Measurements from ENCODE around the gene COX6A2.
"Not testable (repeated sequence)": the region's sequence is repeated elsewhere in the genome, so short reads cannot be mapped to it uniquely, and the experiment has no call there.

COX6A2 gene

DNA sequence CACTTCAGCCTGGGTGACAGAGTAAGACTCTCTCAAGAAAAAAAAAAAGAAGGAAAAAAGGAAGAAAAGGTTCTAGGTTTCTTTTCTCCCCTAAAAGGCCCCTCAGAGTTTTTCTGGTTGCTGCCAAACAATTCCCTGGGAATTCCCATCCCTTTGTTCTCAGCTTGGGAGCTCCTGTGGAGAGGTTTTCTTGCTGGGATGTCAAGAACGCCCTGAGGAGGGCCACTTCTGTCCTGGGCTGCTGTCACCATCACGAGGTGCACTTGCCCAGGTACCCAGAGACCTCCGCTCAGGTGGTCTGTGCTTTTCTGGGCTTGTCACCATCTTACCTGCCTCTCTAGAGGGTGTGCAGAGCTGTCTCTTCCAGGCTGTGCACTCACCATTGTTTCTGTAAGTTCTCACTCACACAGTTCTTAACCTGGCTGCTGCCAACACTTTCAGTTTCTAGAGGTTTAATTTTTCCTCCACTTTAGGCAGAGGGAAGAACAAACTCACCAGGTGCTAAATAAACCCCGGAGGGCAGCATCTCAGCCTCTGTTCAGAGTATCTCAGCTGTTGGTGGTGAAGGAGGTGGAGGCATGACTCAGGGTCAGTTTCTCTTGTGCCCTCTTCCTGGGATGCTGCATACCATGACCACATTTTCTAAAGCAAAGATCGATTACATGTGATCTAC, 2.4 kb upstream of the COX6A2 start:
- Mint-ChIP-seq H3K27me3 (peaks cover 1% of the 10 kb centered on the region), H3K27ac (no peak overlapping the region), H3K36me3 (ENCODE audit: low read depth) (no peaks in the 10 kb centered on the region), H3K4me1 (peaks cover 13% of the 10 kb centered on the region), H3K9me3 (no peaks in the 10 kb centered on the region), H3K4me3 (no peak overlapping the region)
- DNase-seq (no peak), ATAC-seq (peak; percentile 67)

DNA sequence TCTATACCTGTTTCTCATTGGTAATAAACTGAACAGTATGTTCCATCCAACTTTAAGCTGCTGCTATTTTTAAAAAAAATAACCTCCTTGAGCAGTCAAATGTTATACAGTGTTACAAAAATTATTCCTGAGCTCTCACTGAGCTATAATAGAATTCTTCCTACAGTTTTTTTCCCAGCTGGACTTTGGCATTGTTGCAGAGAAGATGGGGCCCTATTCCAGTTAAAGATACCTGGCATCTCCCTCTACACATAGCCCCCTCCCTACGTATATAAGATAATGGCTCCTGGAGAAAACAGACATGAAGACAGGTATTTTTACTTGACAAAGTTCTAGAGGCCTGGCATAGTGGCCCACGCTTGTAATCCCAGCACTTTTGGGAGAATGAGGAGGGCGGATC, 1.6 kb upstream of the COX6A2 start:
- no peak overlapping the region for H3K4me3 Mint-ChIP-seq
- peaks cover 7% of the 10 kb centered on the region for H3K27me3 Mint-ChIP-seq
- no peak for ATAC-seq
- no peaks in the 10 kb centered on the region for H3K9me3 Mint-ChIP-seq
- no peak for DNase-seq
- no peaks in the 10 kb centered on the region for H3K36me3 Mint-ChIP-seq (ENCODE audit: low read depth)
- no peak overlapping the region for H3K27ac Mint-ChIP-seq
- peaks cover 13% of the 10 kb centered on the region for H3K4me1 Mint-ChIP-seq

DNA sequence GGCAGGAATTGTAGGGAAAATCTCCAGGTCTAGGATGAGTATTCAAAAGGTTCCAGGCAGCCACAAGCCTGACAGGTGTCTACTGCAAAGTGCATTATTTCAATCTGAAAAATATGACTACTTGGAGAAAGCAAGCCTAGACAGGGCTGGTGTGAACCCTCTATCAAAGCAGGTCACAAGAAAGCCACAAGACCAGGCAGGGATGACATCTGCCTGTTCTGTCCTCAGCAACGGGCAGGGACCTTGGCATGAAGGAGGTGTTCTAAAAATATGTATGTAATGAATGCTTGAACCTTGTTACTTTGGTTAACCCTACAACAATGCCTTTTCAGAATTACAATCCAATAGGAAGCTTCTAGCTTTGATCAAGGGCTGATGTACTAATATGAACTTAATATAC, 1.2 kb upstream of the COX6A2 start:
- Mint-ChIP-seq H3K9me3 (no peaks in the 10 kb centered on the region), H3K36me3 (ENCODE audit: low read depth) (no peaks in the 10 kb centered on the region), H3K4me1 (peaks cover 13% of the 10 kb centered on the region), H3K27ac (no peak overlapping the region), H3K4me3 (no peak overlapping the region), H3K27me3 (peaks cover 9% of the 10 kb centered on the region)
- ATAC-seq (no peak), DNase-seq (no peak)

DNA sequence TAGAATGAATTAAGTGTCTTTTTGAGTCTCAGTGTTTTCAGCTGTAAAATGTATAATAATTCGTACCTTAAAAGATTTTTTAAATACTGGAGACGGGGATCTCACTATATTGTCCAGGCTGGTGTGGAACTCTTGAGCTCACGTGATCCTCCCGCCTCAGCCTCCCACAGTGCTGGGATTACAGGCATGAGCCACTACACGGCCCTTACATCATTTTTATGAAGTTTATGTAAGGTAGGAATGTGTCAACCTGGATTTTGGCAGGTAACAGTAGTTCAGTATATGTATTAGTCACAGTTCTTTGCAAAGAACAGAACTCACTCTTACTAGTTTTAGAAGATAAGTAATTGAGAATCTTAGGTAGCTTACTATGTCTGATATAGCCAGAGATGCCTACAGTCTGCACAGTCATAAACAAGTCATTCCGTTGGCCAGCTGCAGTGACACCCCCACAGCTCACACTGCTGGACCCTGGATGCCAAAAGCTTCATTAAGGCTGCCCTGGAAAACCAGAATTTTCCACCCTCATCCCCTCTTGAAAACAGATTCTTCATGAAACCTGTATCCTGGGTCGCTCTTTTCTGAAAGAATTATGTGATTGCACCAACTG, 583 bp upstream of the COX6A2 start:
- Mint-ChIP-seq H3K4me3 (no peak overlapping the region), H3K9me3 (no peaks in the 10 kb centered on the region), H3K4me1 (peaks cover 13% of the 10 kb centered on the region), H3K36me3 (ENCODE audit: low read depth) (no peaks in the 10 kb centered on the region), H3K27me3 (peaks cover 9% of the 10 kb centered on the region), H3K27ac (no peak overlapping the region)
- DNase-seq (no peak), ATAC-seq (no peak)

GRCh38 chr16:31427441-31428278, 500 bp downstream of the COX6A2 start:
- Mint-ChIP-seq H3K27ac (no peak overlapping the region), H3K27me3 (peaks cover 12% of the 10 kb centered on the region), H3K4me3 (no peak overlapping the region), H3K4me1 (peaks cover 21% of the 10 kb centered on the region), H3K9me3 (no peaks in the 10 kb centered on the region), H3K36me3 (ENCODE audit: low read depth) (no peaks in the 10 kb centered on the region)
- DNase-seq (peak; percentile 62), ATAC-seq (no peak)

GRCh38 chr16:31423801-31424200, 4.4 kb downstream of the COX6A2 start:
- ATAC-seq (no peak), DNase-seq (no peak)
- Mint-ChIP-seq H3K27ac (no peak overlapping the region), H3K36me3 (ENCODE audit: low read depth) (no peaks in the 10 kb centered on the region), H3K27me3 (peaks cover 12% of the 10 kb centered on the region), H3K4me1 (peaks cover 40% of the 10 kb centered on the region), H3K4me3 (no peak overlapping the region), H3K9me3 (no peaks in the 10 kb centered on the region)

DNA sequence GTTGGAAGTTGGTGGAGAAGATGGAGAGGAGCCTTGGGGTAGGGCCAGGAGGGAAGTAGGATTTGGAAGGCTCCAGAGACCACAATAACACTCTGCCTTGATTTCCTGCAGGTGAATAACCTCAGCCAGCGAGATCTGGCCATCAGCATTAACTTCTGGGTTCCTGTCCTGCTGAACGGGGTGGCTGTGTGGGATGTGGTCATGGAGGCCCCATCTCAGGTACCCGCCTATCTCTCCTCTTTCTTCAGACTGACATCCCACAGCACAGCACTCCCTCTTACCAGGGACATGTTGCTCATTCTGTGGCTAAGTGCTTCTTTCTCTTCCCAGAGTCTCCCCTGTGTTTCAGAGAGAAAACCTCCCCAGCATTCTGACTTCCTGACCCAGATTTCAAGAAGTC, 4.9 kb downstream of the COX6A2 start:
- no peak for ATAC-seq
- no peak overlapping the region for H3K4me3 Mint-ChIP-seq
- no peak for DNase-seq
- peaks cover 12% of the 10 kb centered on the region for H3K27me3 Mint-ChIP-seq
- H3K9me3 Mint-ChIP-seq = no peaks in the 10 kb centered on the region
- H3K4me1 Mint-ChIP-seq = peaks cover 40% of the 10 kb centered on the region
- no peaks in the 10 kb centered on the region for H3K36me3 Mint-ChIP-seq (ENCODE audit: low read depth)
- H3K27ac Mint-ChIP-seq = no peak overlapping the region

- Mint-ChIP-seq H3K36me3 (ENCODE audit: low read depth) (no peaks in the 10 kb centered on the region), H3K4me3 (peak overlapping the region; percentile 40), H3K27me3 (peaks cover 19% of the 10 kb centered on the region), H3K27ac (no peak overlapping the region), H3K4me1 (peaks cover 40% of the 10 kb centered on the region), H3K9me3 (no peaks in the 10 kb centered on the region)
- ATAC-seq (peak; percentile 88), DNase-seq (peak; percentile 67)
Measured at GRCh38 chr16:31421587-31421986, 6.6 kb downstream of the COX6A2 start.

GRCh38 chr16:31420037-31420436, 8.1 kb downstream of the COX6A2 start:
- Mint-ChIP-seq H3K36me3 (ENCODE audit: low read depth) (no peaks in the 10 kb centered on the region), H3K4me1 (peaks cover 43% of the 10 kb centered on the region), H3K4me3 (peak overlapping the region; percentile 15), H3K9me3 (no peaks in the 10 kb centered on the region), H3K27ac (peak overlapping the region; percentile 12), H3K27me3 (peaks cover 24% of the 10 kb centered on the region)
- DNase-seq (peak; percentile 41), ATAC-seq (peak; percentile 75)

DNA sequence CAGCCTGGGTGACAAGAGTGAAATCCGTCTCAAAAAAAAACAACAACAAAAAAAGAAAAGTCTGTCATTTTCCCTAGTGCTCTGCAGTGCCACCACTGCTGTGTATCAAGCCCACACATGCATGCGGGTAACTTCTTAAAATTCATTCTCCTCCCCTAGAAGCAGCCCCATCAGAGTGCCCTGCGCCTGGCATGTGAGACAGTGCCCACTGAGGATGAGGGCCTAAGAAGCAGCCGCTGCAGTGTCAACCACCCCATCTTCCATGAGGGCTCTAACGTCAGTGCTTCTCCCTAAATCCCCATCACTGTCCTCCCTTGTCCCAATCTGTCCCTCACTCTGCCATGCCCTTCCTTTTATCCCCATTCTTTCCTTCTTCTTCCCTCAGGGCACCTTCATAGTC, 10.2 kb downstream of the COX6A2 start:
- no peak overlapping the region for H3K27ac Mint-ChIP-seq
- no peak for DNase-seq
- no peaks in the 10 kb centered on the region for H3K36me3 Mint-ChIP-seq (ENCODE audit: low read depth)
- no peaks in the 10 kb centered on the region for H3K9me3 Mint-ChIP-seq
- H3K4me1 Mint-ChIP-seq = peaks cover 38% of the 10 kb centered on the region
- peaks cover 21% of the 10 kb centered on the region for H3K27me3 Mint-ChIP-seq
- no peak overlapping the region for H3K4me3 Mint-ChIP-seq
- no peak for ATAC-seq

DNA sequence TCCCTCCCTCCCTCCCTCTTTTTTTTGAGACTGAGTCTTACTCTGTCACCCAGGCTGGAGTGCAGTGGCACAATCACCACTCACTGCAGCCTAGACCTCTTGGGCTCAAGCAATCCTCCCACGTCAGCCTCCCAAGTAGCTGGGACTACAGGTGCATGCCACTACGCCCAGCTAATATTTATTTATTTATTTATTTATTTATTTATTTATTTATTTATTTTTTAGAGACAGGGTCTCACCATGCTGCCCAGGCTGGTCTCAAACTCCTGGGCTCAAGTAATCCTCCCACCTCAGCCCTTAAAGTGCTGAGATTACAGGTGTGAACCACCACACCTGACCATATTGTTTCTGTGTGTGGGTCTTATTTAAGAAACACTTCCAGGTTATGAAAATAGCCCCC, 11.1 kb downstream of the COX6A2 start:
- DNase-seq; H3K4me3 Mint-ChIP-seq; H3K9me3 Mint-ChIP-seq; H3K27ac Mint-ChIP-seq; H3K36me3 Mint-ChIP-seq (ENCODE audit: low read depth); ATAC-seq: not testable (repeated sequence)
- Mint-ChIP-seq H3K4me1 (peaks cover 30% of the 10 kb centered on the region), H3K27me3 (peaks cover 23% of the 10 kb centered on the region)

GRCh38 chr16:31416371-31416770, 11.8 kb downstream of the COX6A2 start:
- Mint-ChIP-seq H3K27ac (no peak overlapping the region), H3K4me1 (peaks cover 25% of the 10 kb centered on the region), H3K36me3 (ENCODE audit: low read depth) (no peaks in the 10 kb centered on the region), H3K4me3 (no peak overlapping the region), H3K9me3 (no peaks in the 10 kb centered on the region), H3K27me3 (peaks cover 23% of the 10 kb centered on the region)
- DNase-seq (no peak), ATAC-seq (no peak)

- Mint-ChIP-seq H3K27me3 (peaks cover 23% of the 10 kb centered on the region), H3K4me3 (no peak overlapping the region), H3K27ac (no peak overlapping the region), H3K9me3 (no peaks in the 10 kb centered on the region), H3K36me3 (ENCODE audit: low read depth) (no peaks in the 10 kb centered on the region), H3K4me1 (peaks cover 11% of the 10 kb centered on the region)
- no peak for ATAC-seq
- DNase-seq = no peak
Measured at GRCh38 chr16:31414706-31415105, 13.5 kb downstream of the COX6A2 start.

DNA sequence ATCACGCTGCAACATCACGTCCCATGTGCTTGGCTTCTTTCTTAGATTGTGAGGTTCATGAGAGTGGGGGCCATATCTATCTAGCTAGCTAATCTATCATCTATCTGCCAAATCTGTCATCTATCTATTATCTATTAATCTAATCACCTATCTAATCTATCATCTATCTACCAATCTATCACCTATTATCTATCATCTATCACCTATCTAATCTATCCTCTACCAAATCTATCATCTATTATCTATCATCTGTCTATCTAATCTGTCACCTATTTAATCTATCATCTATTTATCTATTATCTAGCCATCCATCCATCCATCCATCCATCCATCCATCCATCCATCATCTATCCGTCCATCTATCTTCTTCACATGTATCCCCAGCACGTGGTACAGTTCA, 14.2 kb downstream of the COX6A2 start:
- ATAC-seq (no peak), DNase-seq (no peak)
- no peak overlapping the region for H3K4me3 Mint-ChIP-seq
- H3K27me3 Mint-ChIP-seq = peaks cover 23% of the 10 kb centered on the region
- H3K4me1 Mint-ChIP-seq = peaks cover 8% of the 10 kb centered on the region
- no peaks in the 10 kb centered on the region for H3K36me3 Mint-ChIP-seq (ENCODE audit: low read depth)
- no peak overlapping the region for H3K27ac Mint-ChIP-seq
- H3K9me3 Mint-ChIP-seq = no peaks in the 10 kb centered on the region

DNA sequence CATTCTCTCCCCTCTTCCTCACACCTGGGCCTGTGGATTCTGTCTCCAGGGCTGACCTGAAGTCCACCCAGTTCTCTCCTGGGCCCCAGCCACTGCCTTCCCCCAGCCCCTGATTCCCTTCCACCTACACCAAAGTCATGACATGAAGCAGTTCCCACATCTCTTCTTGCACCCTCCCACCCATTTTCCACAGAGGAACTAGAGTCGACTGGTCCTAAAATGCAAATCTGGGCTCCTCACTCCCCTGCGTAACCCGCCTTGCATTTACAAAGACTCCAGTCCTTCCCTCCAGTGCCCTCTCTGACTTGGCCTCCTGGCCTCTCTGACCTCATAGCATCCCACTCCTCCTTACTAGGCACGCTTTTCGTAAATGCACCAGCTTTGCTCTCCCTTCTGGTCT, 14.8 kb downstream of the COX6A2 start:
- peaks cover 23% of the 10 kb centered on the region for H3K27me3 Mint-ChIP-seq
- DNase-seq (no peak), ATAC-seq (no peak)
- no peaks in the 10 kb centered on the region for H3K9me3 Mint-ChIP-seq
- no peaks in the 10 kb centered on the region for H3K36me3 Mint-ChIP-seq (ENCODE audit: low read depth)
- H3K4me1 Mint-ChIP-seq = peaks cover 8% of the 10 kb centered on the region
- no peak overlapping the region for H3K27ac Mint-ChIP-seq
- H3K4me3 Mint-ChIP-seq = no peak overlapping the region
